Smooth muscle cell of the umbilical artery (primary cell): ENCODE measurements around the gene GEMIN8. TPM values are rescaled to one million over a fixed set of nuclear protein-coding genes. Genes with fewer than 3 reads are reported as not detected.

Experiments used
- total RNA-seq: library from RNA; depleted of rRNA; stranded (reverse); fragments of >200 nt; gene quantifications from 2 replicates; pipeline ENCODE4 v1.2.3, GENCODE V29; 2014

The GEMIN8 gene, protein sequence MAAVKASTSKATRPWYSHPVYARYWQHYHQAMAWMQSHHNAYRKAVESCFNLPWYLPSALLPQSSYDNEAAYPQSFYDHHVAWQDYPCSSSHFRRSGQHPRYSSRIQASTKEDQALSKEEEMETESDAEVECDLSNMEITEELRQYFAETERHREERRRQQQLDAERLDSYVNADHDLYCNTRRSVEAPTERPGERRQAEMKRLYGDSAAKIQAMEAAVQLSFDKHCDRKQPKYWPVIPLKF
- 9.7 and 16.0 TPM in 2 replicates for total RNA-seq

DNA sequence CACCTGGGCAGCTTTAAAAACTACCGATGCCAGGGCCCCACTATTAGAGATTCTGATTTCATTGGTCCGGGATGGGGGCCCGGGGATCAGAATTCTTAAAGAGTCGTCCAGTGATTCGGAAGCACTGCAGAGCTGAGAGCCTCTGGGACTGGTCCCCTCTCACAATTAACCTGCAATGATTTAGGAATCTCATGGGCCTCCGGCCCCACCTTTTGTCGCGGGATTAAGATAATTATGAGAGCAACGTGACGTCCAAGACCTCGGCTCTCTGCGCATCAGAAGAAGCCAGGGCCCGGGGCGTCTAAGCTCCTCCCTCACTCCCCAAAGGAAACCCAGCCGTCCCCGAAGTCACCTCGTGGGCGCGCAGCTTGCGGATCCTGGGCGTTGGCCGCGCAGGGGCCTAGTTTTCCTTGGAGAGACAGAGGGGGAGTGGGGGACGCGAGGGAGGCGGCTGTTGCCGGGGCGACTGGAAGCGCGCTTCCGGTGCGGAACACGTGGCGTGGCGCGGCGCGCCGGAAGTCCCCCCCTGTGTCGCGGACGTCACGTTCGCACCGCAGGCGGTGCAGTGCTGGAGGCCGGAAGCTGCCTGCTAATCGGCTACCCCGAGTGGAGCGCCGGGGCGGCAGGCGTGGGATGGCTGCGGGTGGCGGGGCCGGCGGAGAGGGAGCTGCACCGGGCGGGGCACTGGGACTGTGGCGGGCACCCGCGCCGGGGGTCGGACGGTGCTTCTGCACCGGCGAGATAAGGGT, at the start of gene GEMIN8:
GEMIN8 (minus strand) TSS at position 468 of the 749 bp plus-strand sequence. CDS start 8,414 bp downstream, outside the sequence.

Other genes with a start within 250 kb of the GEMIN8 start
- gene GPM6B, start 212.8 kb downstream of the GEMIN8 start, total RNA-seq, result not detected in 2 replicates